GM18861 (cell line): ENCODE measurements around the gene DCST1.

ENCODE experiments used
- ATAC-seq: cut with Tn5 transposase; IDR thresholded peaks from one replicate; pipeline ENCODE4 v1.9.1; 2021; ENCODE audit not compliant: unreplicated experiment

Gene DCST1

GRCh38 chr1:155051342-155051776, 17.7 kb downstream of the DCST1 start:
- no peak for ATAC-seq

- ATAC-seq, result peak; percentile 5
These were observed 18.3 kb downstream of the DCST1 start for GRCh38 chr1:155051777-155052398.

GRCh38 chr1:155052439-155053395, 19.1 kb downstream of the DCST1 start:
- ATAC-seq, result no peak

- ATAC-seq, result no peak
These were observed 20.0 kb downstream of the DCST1 start for GRCh38 chr1:155053531-155054105.

GRCh38 chr1:155057104-155057503, 23.5 kb downstream of the DCST1 start:
- ATAC-seq, result no peak

- no peak for ATAC-seq
These were observed 24.2 kb downstream of the DCST1 start for GRCh38 chr1:155057788-155058211.

- ATAC-seq, result no peak
These were observed 27.1 kb downstream of the DCST1 start for GRCh38 chr1:155060736-155061135.

- peak; percentile 31 for ATAC-seq
These were observed 27.9 kb downstream of the DCST1 start for GRCh38 chr1:155061381-155062150.

GRCh38 chr1:155062151-155062686, 28.6 kb downstream of the DCST1 start:
- ATAC-seq, result no peak

- no peak for ATAC-seq
These were observed 29.2 kb downstream of the DCST1 start for GRCh38 chr1:155062702-155063411.

- ATAC-seq, result no peak
These were observed 30.0 kb downstream of the DCST1 start, which contains the start of gene EFNA4 for GRCh38 chr1:155063550-155064110. EFNA4 (plus strand) TSS chr1:155063740; CDS start chr1:155063824, 84 bp downstream.

GRCh38 chr1:155064111-155064831, 30.6 kb downstream of the DCST1 start:
- no peak for ATAC-seq

GRCh38 chr1:155064832-155065429, 31.3 kb downstream of the DCST1 start:
- ATAC-seq, result no peak

- ATAC-seq, result no peak
These were observed 33.2 kb downstream of the DCST1 start for GRCh38 chr1:155066777-155067176.

- no peak for ATAC-seq
These were observed 35.0 kb downstream of the DCST1 start for GRCh38 chr1:155068599-155068998.

GRCh38 chr1:155069551-155070157, 36.0 kb downstream of the DCST1 start:
- ATAC-seq, result no peak

GRCh38 chr1:155070158-155070621, 36.6 kb downstream of the DCST1 start:
- no peak for ATAC-seq
